ENCODE results near the gene CNOT2. TPM values are rescaled to one million over a fixed set of nuclear protein-coding genes. Genes with fewer than 3 reads are reported as not detected.

The CNOT2 gene
- total RNA-seq, 1 donor from 2014 or later, result 134 TPM

GRCh38 chr12:70398002-70398401, 154.8 kb downstream of the CNOT2 start:
- Histone ChIP-seq H3K4me3 (ENCODE audit: low read length in 3 of 3) (no peak overlapping the region), H3K4me1 (ENCODE audit: control insufficient read depth in 3 of 3, insufficient read depth in 3 of 3, low read length in 3 of 3) (no peaks in the 10 kb centered on the region), H3K27ac (ENCODE audit: low read depth, low read length) (no peak overlapping the region)

GRCh38 chr12:70398862-70399261, 155.6 kb downstream of the CNOT2 start:
- Histone ChIP-seq H3K9ac (ENCODE audit: low read depth in 1 of 3, low read length in 3 of 3) (no peak overlapping the region), H3K4me1 (ENCODE audit: control insufficient read depth in 3 of 3, insufficient read depth in 3 of 3, low read length in 3 of 3) (no peaks in the 10 kb centered on the region), H3K36me3 (ENCODE audit: control insufficient read depth in 3 of 3, insufficient read depth in 3 of 3, low read length in 3 of 3) (no peaks in the 10 kb centered on the region), H3K27me3 (ENCODE audit: control insufficient read depth in 3 of 3, insufficient read depth in 3 of 3, low read length in 3 of 3) (no peaks in the 10 kb centered on the region), H3K9me3 (ENCODE audit: control insufficient read depth in 3 of 3, low read length in 3 of 3) (no peaks in the 10 kb centered on the region), H3K27ac (ENCODE audit: low read depth, low read length) (no peak overlapping the region), H3K4me3 (ENCODE audit: low read length in 3 of 3) (no peak overlapping the region)

More at GRCh38 chr12:70398002-70398401, 154.8 kb downstream of the CNOT2 start:
- Histone ChIP-seq H3K27me3 (ENCODE audit: control insufficient read depth in 3 of 3, insufficient read depth in 3 of 3, low read length in 3 of 3) (no peaks in the 10 kb centered on the region), H3K9me3 (ENCODE audit: control insufficient read depth in 3 of 3, low read length in 3 of 3) (no peaks in the 10 kb centered on the region), H3K36me3 (ENCODE audit: control insufficient read depth in 3 of 3, insufficient read depth in 3 of 3, low read length in 3 of 3) (no peaks in the 10 kb centered on the region), H3K9ac (ENCODE audit: low read depth in 1 of 3, low read length in 3 of 3) (no peak overlapping the region)

- H3K4me1 ChIP-seq (ENCODE audit: control insufficient read depth in 3 of 3, insufficient read depth in 3 of 3, low read length in 3 of 3), result no peaks in the 10 kb centered on the region
- H3K9ac ChIP-seq (ENCODE audit: low read depth in 1 of 3, low read length in 3 of 3), result no peak overlapping the region
- no peak overlapping the region for H3K4me3 ChIP-seq (ENCODE audit: low read length in 3 of 3)
- no peaks in the 10 kb centered on the region for H3K9me3 ChIP-seq (ENCODE audit: control insufficient read depth in 3 of 3, low read length in 3 of 3)
- no peaks in the 10 kb centered on the region for H3K27me3 ChIP-seq (ENCODE audit: control insufficient read depth in 3 of 3, insufficient read depth in 3 of 3, low read length in 3 of 3)
- H3K36me3 ChIP-seq (ENCODE audit: control insufficient read depth in 3 of 3, insufficient read depth in 3 of 3, low read length in 3 of 3), result no peaks in the 10 kb centered on the region
- H3K27ac ChIP-seq (ENCODE audit: low read depth, low read length), result no peak overlapping the region
Measured at GRCh38 chr12:70399311-70399710, 156.1 kb downstream of the CNOT2 start.

DNA sequence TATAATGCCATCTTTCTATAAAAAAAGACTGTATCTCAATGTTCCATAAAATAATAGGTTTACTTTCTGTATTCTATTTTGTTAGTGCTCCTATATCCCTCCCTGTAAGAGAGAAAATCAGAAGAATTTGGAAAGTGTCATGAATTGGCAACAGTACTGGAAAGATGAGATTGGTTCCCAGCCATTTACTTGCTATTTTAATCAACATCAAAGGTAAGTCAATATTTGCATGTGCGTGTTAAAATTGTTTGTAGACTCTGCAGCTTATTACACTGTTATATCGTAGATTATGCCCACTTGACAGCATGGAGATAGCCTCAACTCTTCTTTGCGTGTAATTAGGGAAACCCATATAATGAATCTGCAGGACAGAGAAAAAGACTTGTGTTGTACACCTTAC, 156.9 kb downstream of the CNOT2 start:
- H3K27me3 ChIP-seq (ENCODE audit: control insufficient read depth in 3 of 3, insufficient read depth in 3 of 3, low read length in 3 of 3), result no peaks in the 10 kb centered on the region
- H3K27ac ChIP-seq (ENCODE audit: low read depth, low read length), result no peak overlapping the region
- H3K9ac ChIP-seq (ENCODE audit: low read depth in 1 of 3, low read length in 3 of 3), result no peak overlapping the region
- no peaks in the 10 kb centered on the region for H3K36me3 ChIP-seq (ENCODE audit: control insufficient read depth in 3 of 3, insufficient read depth in 3 of 3, low read length in 3 of 3)
- H3K4me1 ChIP-seq (ENCODE audit: control insufficient read depth in 3 of 3, insufficient read depth in 3 of 3, low read length in 3 of 3), result no peaks in the 10 kb centered on the region
- H3K9me3 ChIP-seq (ENCODE audit: control insufficient read depth in 3 of 3, low read length in 3 of 3), result no peaks in the 10 kb centered on the region
- no peak overlapping the region for H3K4me3 ChIP-seq (ENCODE audit: low read length in 3 of 3)

DNA sequence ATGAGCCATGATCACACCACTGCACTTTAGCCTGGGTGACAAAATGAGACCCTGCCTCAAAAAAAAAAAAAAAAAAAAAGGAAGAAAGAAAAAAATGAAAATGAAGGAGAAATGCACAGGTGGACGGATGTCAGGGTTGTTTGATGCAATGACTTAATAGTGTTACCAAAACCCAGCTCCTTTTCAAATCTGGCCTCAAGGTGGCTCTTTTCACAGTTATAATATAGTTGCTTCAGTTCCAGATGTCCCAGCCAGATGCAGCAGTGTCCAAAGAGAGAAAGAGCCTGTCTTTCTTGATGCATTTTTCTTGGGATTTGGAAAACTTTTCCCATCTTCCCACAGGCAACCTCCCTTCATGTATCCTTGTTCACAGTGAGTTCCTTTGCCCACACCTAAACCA, 159.4 kb downstream of the CNOT2 start:
- Histone ChIP-seq H3K4me3 (ENCODE audit: low read length in 3 of 3) (no peak overlapping the region), H3K36me3 (ENCODE audit: control insufficient read depth in 3 of 3, insufficient read depth in 3 of 3, low read length in 3 of 3) (no peaks in the 10 kb centered on the region), H3K27ac (ENCODE audit: low read depth, low read length) (no peak overlapping the region), H3K27me3 (ENCODE audit: control insufficient read depth in 3 of 3, insufficient read depth in 3 of 3, low read length in 3 of 3) (no peaks in the 10 kb centered on the region), H3K9ac (ENCODE audit: low read depth in 1 of 3, low read length in 3 of 3) (no peak overlapping the region), H3K9me3 (ENCODE audit: control insufficient read depth in 3 of 3, low read length in 3 of 3) (no peaks in the 10 kb centered on the region), H3K4me1 (ENCODE audit: control insufficient read depth in 3 of 3, insufficient read depth in 3 of 3, low read length in 3 of 3) (no peaks in the 10 kb centered on the region)

DNA sequence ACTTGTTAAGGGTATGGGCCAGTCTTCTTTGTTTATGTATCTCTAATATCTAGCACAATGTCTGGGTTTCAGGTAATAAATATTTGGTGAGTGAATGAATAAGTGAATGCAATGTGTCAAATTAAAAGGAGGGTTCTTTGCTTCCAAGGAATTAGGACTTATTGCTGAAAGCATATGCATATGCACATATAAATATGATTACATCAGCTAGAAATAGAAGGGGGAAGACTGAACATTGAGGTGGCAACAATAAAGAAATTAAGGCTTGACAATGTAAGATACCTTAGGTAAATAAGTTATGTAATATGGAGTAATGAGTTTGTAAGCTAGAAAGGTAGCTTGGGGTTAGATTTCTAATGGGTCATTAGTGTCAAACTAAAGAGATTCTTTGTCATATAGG, 160.6 kb downstream of the CNOT2 start:
- H3K27me3 ChIP-seq (ENCODE audit: control insufficient read depth in 3 of 3, insufficient read depth in 3 of 3, low read length in 3 of 3), result no peaks in the 10 kb centered on the region
- no peak overlapping the region for H3K4me3 ChIP-seq (ENCODE audit: low read length in 3 of 3)
- H3K9me3 ChIP-seq (ENCODE audit: control insufficient read depth in 3 of 3, low read length in 3 of 3), result no peaks in the 10 kb centered on the region
- no peak overlapping the region for H3K9ac ChIP-seq (ENCODE audit: low read depth in 1 of 3, low read length in 3 of 3)
- H3K4me1 ChIP-seq (ENCODE audit: control insufficient read depth in 3 of 3, insufficient read depth in 3 of 3, low read length in 3 of 3), result no peaks in the 10 kb centered on the region
- no peak overlapping the region for H3K27ac ChIP-seq (ENCODE audit: low read depth, low read length)
- H3K36me3 ChIP-seq (ENCODE audit: control insufficient read depth in 3 of 3, insufficient read depth in 3 of 3, low read length in 3 of 3), result no peaks in the 10 kb centered on the region

Other genes starting within 250 kb of the CNOT2 start
- gene KCNMB4, start 122.9 kb downstream of the CNOT2 start, total RNA-seq, result 6.3 TPM

Measured in skeletal muscle tissue (tissue), 4 donors.